Astrocyte (in vitro differentiated cells and primary cell): ENCODE data around the gene ROR2. TPM values are rescaled to one million over a fixed set of nuclear protein-coding genes. Genes with fewer than 3 reads are reported as not detected.

Source experiments
- DNase-seq: peaks from one replicate; pipeline ENCODE4 v3.0.0-alpha.2; 2010; ENCODE audit warnings: low read depth
- FAIRE-seq: peaks from 2 replicates; lab custom pipeline; 2011; peaks lifted over from hg19 to GRCh38; lab: Jason Lieb, UNC
- H2AFZ ChIP-seq: 2 replicates; pipeline ENCODE4 v1.6.0; 2012; ENCODE audit warnings: low read depth, low read length, inconsistent platforms
- H3K27ac ChIP-seq: 2 replicates; pipeline ENCODE4 v1.5.1; 2011; ENCODE audit warnings: low read depth, low read length, inconsistent platforms
- H3K27me3 ChIP-seq: 2 replicates; pipeline ENCODE4 v1.6.0; 2011; ENCODE audit warnings: low read length, inconsistent platforms; ENCODE audit not compliant: insufficient read depth
- H3K36me3 ChIP-seq: 2 replicates; pipeline ENCODE4 v1.5.1; 2011; ENCODE audit warnings: low read length, inconsistent platforms; ENCODE audit not compliant: insufficient read depth
- H3K4me1 ChIP-seq: 2 replicates; pipeline ENCODE4 v1.5.1; 2011; ENCODE audit warnings: low read length, inconsistent platforms; ENCODE audit not compliant: insufficient read depth
- H3K4me2 ChIP-seq: 2 replicates; pipeline ENCODE4 v1.6.0; 2012; ENCODE audit warnings: low read length, inconsistent platforms
- H3K4me3 ChIP-seq: 2 replicates; pipeline ENCODE4 v1.5.1; 2011; ENCODE audit warnings: low read depth, mild to moderate bottlenecking, low read length, inconsistent platforms; ENCODE audit not compliant: insufficient read depth
- H3K79me2 ChIP-seq: 2 replicates; pipeline ENCODE4 v1.6.0; 2012; ENCODE audit warnings: mild to moderate bottlenecking, low read length, inconsistent platforms; ENCODE audit not compliant: insufficient read depth
- H3K9ac ChIP-seq: 2 replicates; pipeline ENCODE4 v1.6.0; 2012; ENCODE audit warnings: mild to moderate bottlenecking, low read length, inconsistent platforms
- H3K9me3 ChIP-seq: 2 replicates; pipeline ENCODE4 v1.5.1; 2012; ENCODE audit warnings: low read depth, mild to moderate bottlenecking, low read length, inconsistent platforms; ENCODE audit not compliant: insufficient read depth
- H4K20me1 ChIP-seq: 2 replicates; pipeline ENCODE4 v1.6.0; 2012; ENCODE audit warnings: low read length, inconsistent platforms; ENCODE audit not compliant: insufficient read depth
- H3K27ac Mint-ChIP-seq: one replicate; pipeline ENCODE4 v1.8.0; 2021; ENCODE audit warnings: mild to moderate bottlenecking, mixed read lengths; ENCODE audit not compliant: unreplicated experiment
- H3K27me3 Mint-ChIP-seq: one replicate; pipeline ENCODE4 v1.8.0; 2021; ENCODE audit warnings: low read depth, mixed read lengths; ENCODE audit not compliant: unreplicated experiment
- H3K36me3 Mint-ChIP-seq: one replicate; pipeline ENCODE4 v1.8.0; 2021; ENCODE audit warnings: low read depth, mixed read lengths; ENCODE audit not compliant: unreplicated experiment
- H3K4me1 Mint-ChIP-seq: one replicate; pipeline ENCODE4 v1.8.0; 2021; ENCODE audit warnings: low read depth, mixed read lengths; ENCODE audit not compliant: unreplicated experiment
- H3K4me3 Mint-ChIP-seq: one replicate; pipeline ENCODE4 v1.8.0; 2021; ENCODE audit warnings: mild to moderate bottlenecking, moderate library complexity, mixed read lengths; ENCODE audit not compliant: unreplicated experiment
- H3K9me3 Mint-ChIP-seq: one replicate; pipeline ENCODE4 v1.8.0; 2021; ENCODE audit warnings: mild to moderate bottlenecking, mixed read lengths; ENCODE audit not compliant: unreplicated experiment
- EZH2 ChIP-seq: IDR thresholded peaks from 2 replicates; pipeline ENCODE4 v1.6.1; 2012; ENCODE audit warnings: mild to moderate bottlenecking, low read length, inconsistent platforms; ENCODE audit not compliant: insufficient read depth
- total RNA-seq: library from RNA; stranded (reverse); gene quantifications from 2 replicates; pipeline ENCODE4 v1.2.1, GENCODE V29; 2021
- TF ChIP-seq, protein P1 (sequence below): IDR thresholded peaks from 2 replicates; pipeline ENCODE4 v1.5.1; 2011; ENCODE audit warnings: low read depth, mild to moderate bottlenecking, inconsistent platforms, low read length, moderate library complexity; ENCODE audit not compliant: insufficient read depth

The ROR2 gene
- total RNA-seq, 1 donor from 2014 or later: 4.9 TPM

DNA sequence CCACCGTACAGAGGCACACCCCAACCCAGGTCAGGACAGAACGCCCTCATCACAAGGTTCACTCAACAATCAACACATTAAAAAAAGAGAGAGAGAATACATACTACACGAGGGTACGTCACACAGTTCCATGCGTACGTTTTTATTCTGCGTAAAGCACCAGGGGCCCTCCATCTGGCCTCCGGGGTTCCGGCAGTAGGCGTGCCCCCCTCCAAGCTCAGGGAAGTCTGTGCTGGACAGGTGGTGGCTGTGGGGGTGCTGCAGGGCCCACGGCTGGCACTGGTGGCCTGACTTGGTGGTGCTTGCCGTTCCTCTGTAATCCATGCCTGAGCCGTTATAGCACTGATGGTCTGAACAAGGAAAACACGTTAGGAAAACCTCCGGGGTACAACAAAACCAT lies 219.2 kb downstream of the ROR2 start:
- H3K9me3 Mint-ChIP-seq: no peaks in the 10 kb centered on the region
- Histone ChIP-seq H3K4me2 (no peak overlapping the region), H3K4me3 (no peak overlapping the region), H3K9ac (no peak overlapping the region), H4K20me1 (no peaks in the 10 kb centered on the region), H3K36me3 (no peaks in the 10 kb centered on the region), H2AFZ (no peak overlapping the region), H3K79me2 (no peaks in the 10 kb centered on the region), H3K4me1 (peaks cover 4% of the 10 kb centered on the region), H3K27ac (no peak overlapping the region), H3K27me3 (no peaks in the 10 kb centered on the region), H3K9me3 (no peaks in the 10 kb centered on the region)
- DNase-seq: no peak
- FAIRE-seq: no peak
- no peak overlapping the region for H3K4me3 Mint-ChIP-seq
- TF ChIP-seq, protein P1, sequence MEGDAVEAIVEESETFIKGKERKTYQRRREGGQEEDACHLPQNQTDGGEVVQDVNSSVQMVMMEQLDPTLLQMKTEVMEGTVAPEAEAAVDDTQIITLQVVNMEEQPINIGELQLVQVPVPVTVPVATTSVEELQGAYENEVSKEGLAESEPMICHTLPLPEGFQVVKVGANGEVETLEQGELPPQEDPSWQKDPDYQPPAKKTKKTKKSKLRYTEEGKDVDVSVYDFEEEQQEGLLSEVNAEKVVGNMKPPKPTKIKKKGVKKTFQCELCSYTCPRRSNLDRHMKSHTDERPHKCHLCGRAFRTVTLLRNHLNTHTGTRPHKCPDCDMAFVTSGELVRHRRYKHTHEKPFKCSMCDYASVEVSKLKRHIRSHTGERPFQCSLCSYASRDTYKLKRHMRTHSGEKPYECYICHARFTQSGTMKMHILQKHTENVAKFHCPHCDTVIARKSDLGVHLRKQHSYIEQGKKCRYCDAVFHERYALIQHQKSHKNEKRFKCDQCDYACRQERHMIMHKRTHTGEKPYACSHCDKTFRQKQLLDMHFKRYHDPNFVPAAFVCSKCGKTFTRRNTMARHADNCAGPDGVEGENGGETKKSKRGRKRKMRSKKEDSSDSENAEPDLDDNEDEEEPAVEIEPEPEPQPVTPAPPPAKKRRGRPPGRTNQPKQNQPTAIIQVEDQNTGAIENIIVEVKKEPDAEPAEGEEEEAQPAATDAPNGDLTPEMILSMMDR: no peak
- no peak for TF ChIP-seq EZH2
- H3K36me3 Mint-ChIP-seq: peaks cover 2% of the 10 kb centered on the region
- no peaks in the 10 kb centered on the region for H3K27me3 Mint-ChIP-seq
- H3K27ac Mint-ChIP-seq: no peak overlapping the region
- peaks cover 15% of the 10 kb centered on the region for H3K4me1 Mint-ChIP-seq

DNA sequence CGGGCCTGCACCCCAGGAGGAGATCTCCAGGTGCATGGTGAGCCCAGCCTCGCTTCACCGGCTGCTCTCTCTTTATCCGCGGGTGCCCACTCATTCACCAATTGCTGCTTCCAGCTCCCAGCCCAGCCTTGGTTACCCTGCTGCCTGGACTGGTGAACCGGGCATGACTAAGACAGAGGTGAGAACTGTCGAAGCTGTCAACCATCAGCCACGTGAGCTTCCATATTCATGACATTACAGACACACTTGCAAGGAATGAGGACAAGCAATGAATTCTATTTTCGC lies 220.5 kb downstream of the ROR2 start:
- peaks cover 15% of the 10 kb centered on the region for H3K4me1 Mint-ChIP-seq
- peaks cover 4% of the 10 kb centered on the region for H3K4me1 ChIP-seq
- H3K9me3 Mint-ChIP-seq: no peaks in the 10 kb centered on the region
- H3K4me3 Mint-ChIP-seq: no peak overlapping the region
- no peaks in the 10 kb centered on the region for H3K27me3 ChIP-seq
- DNase-seq (no peak), FAIRE-seq (no peak)
- H3K36me3 ChIP-seq: no peaks in the 10 kb centered on the region
- peak overlapping the region; percentile 3 for H3K4me2 ChIP-seq
- H4K20me1 ChIP-seq: no peaks in the 10 kb centered on the region
- H2AFZ ChIP-seq: no peak overlapping the region
- H3K9ac ChIP-seq: no peak overlapping the region
- peaks cover 5% of the 10 kb centered on the region for H3K36me3 Mint-ChIP-seq
- no peaks in the 10 kb centered on the region for H3K9me3 ChIP-seq
- no peak for TF ChIP-seq EZH2
- TF ChIP-seq, protein P1: no peak
- H3K79me2 ChIP-seq: no peaks in the 10 kb centered on the region
- no peak overlapping the region for H3K27ac ChIP-seq
- no peak overlapping the region for H3K4me3 ChIP-seq
- peak overlapping the region; percentile 43 for H3K27ac Mint-ChIP-seq
- H3K27me3 Mint-ChIP-seq: no peaks in the 10 kb centered on the region

DNA sequence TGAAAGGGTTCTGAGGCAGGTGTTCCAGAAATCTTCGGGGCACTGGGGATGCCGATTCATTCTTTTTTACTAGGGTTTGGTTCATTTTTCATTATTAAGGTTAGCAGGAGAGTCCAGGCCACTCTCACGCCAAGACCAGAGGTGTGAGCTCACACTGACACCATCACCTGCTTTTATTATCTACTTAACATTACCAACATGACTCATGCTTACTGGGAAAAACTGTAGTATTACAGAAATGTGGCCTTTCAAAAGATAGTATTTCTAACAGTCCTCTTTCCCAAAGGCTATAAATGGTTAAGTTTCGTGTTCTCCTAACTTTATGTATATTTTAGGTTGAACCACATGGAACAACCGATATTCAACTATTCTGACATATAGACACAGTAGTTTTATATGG lies 222.1 kb downstream of the ROR2 start:
- Mint-ChIP-seq H3K27me3 (peaks cover 3% of the 10 kb centered on the region), H3K27ac (peak overlapping the region; percentile 41), H3K36me3 (peaks cover 10% of the 10 kb centered on the region), H3K9me3 (no peaks in the 10 kb centered on the region), H3K4me3 (no peak overlapping the region), H3K4me1 (peaks cover 15% of the 10 kb centered on the region)
- Histone ChIP-seq H3K36me3 (no peaks in the 10 kb centered on the region), H3K27me3 (no peaks in the 10 kb centered on the region), H3K9me3 (no peaks in the 10 kb centered on the region), H2AFZ (no peak overlapping the region), H3K9ac (peak overlapping the region; percentile 24), H3K4me1 (peaks cover 4% of the 10 kb centered on the region), H3K4me2 (no peak overlapping the region), H3K27ac (no peak overlapping the region), H3K79me2 (no peaks in the 10 kb centered on the region), H3K4me3 (no peak overlapping the region), H4K20me1 (no peaks in the 10 kb centered on the region)
- FAIRE-seq (no peak), DNase-seq (no peak)
- TF ChIP-seq, protein P1: no peak
- no peak for TF ChIP-seq EZH2
